Rectal smooth muscle tissue (tissue), 1 donor: Measurements from ENCODE around the gene GABRA4.

Experiments used
- H3K27ac ChIP-seq: one replicate; pipeline ENCODE4 v1.7.0; 2013; ENCODE audit warnings: low read depth, low read length, inconsistent platforms
- H3K27me3 ChIP-seq: one replicate; pipeline ENCODE4 v1.7.0; 2013; ENCODE audit warnings: low read length; ENCODE audit not compliant: control insufficient read depth, insufficient read depth
- H3K36me3 ChIP-seq: one replicate; pipeline ENCODE4 v1.7.0; 2013; ENCODE audit warnings: low read length; ENCODE audit not compliant: control insufficient read depth, insufficient read depth
- H3K4me1 ChIP-seq: one replicate; pipeline ENCODE4 v1.7.0; 2013; ENCODE audit warnings: low read length; ENCODE audit not compliant: control insufficient read depth, insufficient read depth
- H3K4me3 ChIP-seq: one replicate; pipeline ENCODE4 v1.7.0; 2013; ENCODE audit warnings: low read length
- H3K9ac ChIP-seq: one replicate; pipeline ENCODE4 v1.7.0; 2013; ENCODE audit warnings: low read length

The GABRA4 gene

GRCh38 chr4:46974891-46975543 lies 18.4 kb downstream of the GABRA4 start:
- H3K27me3 ChIP-seq = no peaks in the 10 kb centered on the region
- no peaks in the 10 kb centered on the region for H3K4me1 ChIP-seq
- H3K9ac ChIP-seq = no peak overlapping the region
- no peaks in the 10 kb centered on the region for H3K36me3 ChIP-seq
- H3K4me3 ChIP-seq = no peak overlapping the region
- H3K27ac ChIP-seq = no peak overlapping the region

GRCh38 chr4:46968847-46969246 lies 24.5 kb downstream of the GABRA4 start:
- Histone ChIP-seq H3K27me3 (no peaks in the 10 kb centered on the region), H3K27ac (no peak overlapping the region), H3K36me3 (no peaks in the 10 kb centered on the region), H3K4me3 (no peak overlapping the region), H3K4me1 (no peaks in the 10 kb centered on the region), H3K9ac (no peak overlapping the region)

- Histone ChIP-seq H3K4me3 (no peak overlapping the region), H3K27me3 (no peaks in the 10 kb centered on the region), H3K4me1 (no peaks in the 10 kb centered on the region), H3K9ac (no peak overlapping the region), H3K36me3 (no peaks in the 10 kb centered on the region), H3K27ac (no peak overlapping the region)
Measured at GRCh38 chr4:46967631-46968030, 25.8 kb downstream of the GABRA4 start.

- no peaks in the 10 kb centered on the region for H3K27me3 ChIP-seq
- no peak overlapping the region for H3K4me3 ChIP-seq
- H3K36me3 ChIP-seq = no peaks in the 10 kb centered on the region
- H3K4me1 ChIP-seq = no peaks in the 10 kb centered on the region
- no peak overlapping the region for H3K27ac ChIP-seq
- no peak overlapping the region for H3K9ac ChIP-seq
Measured at GRCh38 chr4:46958742-46959488, 34.5 kb downstream of the GABRA4 start.

GRCh38 chr4:46956451-46956850 lies 36.9 kb downstream of the GABRA4 start:
- no peaks in the 10 kb centered on the region for H3K4me1 ChIP-seq
- no peaks in the 10 kb centered on the region for H3K27me3 ChIP-seq
- no peak overlapping the region for H3K9ac ChIP-seq
- no peak overlapping the region for H3K27ac ChIP-seq
- H3K4me3 ChIP-seq = no peak overlapping the region
- no peaks in the 10 kb centered on the region for H3K36me3 ChIP-seq

- H3K36me3 ChIP-seq = no peaks in the 10 kb centered on the region
- no peak overlapping the region for H3K4me3 ChIP-seq
- no peaks in the 10 kb centered on the region for H3K27me3 ChIP-seq
- H3K27ac ChIP-seq = no peak overlapping the region
- H3K4me1 ChIP-seq = no peaks in the 10 kb centered on the region
- no peak overlapping the region for H3K9ac ChIP-seq
Measured at GRCh38 chr4:46955601-46956000, 37.8 kb downstream of the GABRA4 start.

- no peaks in the 10 kb centered on the region for H3K4me1 ChIP-seq
- H3K27ac ChIP-seq = no peak overlapping the region
- H3K9ac ChIP-seq = no peak overlapping the region
- no peaks in the 10 kb centered on the region for H3K36me3 ChIP-seq
- H3K4me3 ChIP-seq = no peak overlapping the region
- H3K27me3 ChIP-seq = no peaks in the 10 kb centered on the region
Measured at GRCh38 chr4:46954643-46955042, 38.7 kb downstream of the GABRA4 start.

- Histone ChIP-seq H3K4me3 (no peak overlapping the region), H3K27me3 (no peaks in the 10 kb centered on the region), H3K9ac (no peak overlapping the region), H3K27ac (no peak overlapping the region), H3K36me3 (no peaks in the 10 kb centered on the region), H3K4me1 (no peaks in the 10 kb centered on the region)
Measured at GRCh38 chr4:46953564-46953963, 39.8 kb downstream of the GABRA4 start.

- no peaks in the 10 kb centered on the region for H3K36me3 ChIP-seq
- H3K27ac ChIP-seq = no peak overlapping the region
- no peaks in the 10 kb centered on the region for H3K4me1 ChIP-seq
- no peak overlapping the region for H3K4me3 ChIP-seq
- H3K9ac ChIP-seq = no peak overlapping the region
- H3K27me3 ChIP-seq = no peaks in the 10 kb centered on the region
Measured at GRCh38 chr4:46952451-46952850, 40.9 kb downstream of the GABRA4 start.

GRCh38 chr4:46950826-46951225 lies 42.6 kb downstream of the GABRA4 start:
- no peak overlapping the region for H3K9ac ChIP-seq
- H3K4me1 ChIP-seq = no peaks in the 10 kb centered on the region
- H3K27ac ChIP-seq = no peak overlapping the region
- H3K27me3 ChIP-seq = no peaks in the 10 kb centered on the region
- H3K4me3 ChIP-seq = no peak overlapping the region
- no peaks in the 10 kb centered on the region for H3K36me3 ChIP-seq

GRCh38 chr4:46949822-46950221 lies 43.6 kb downstream of the GABRA4 start:
- no peaks in the 10 kb centered on the region for H3K4me1 ChIP-seq
- no peak overlapping the region for H3K9ac ChIP-seq
- no peak overlapping the region for H3K27ac ChIP-seq
- H3K4me3 ChIP-seq = no peak overlapping the region
- H3K36me3 ChIP-seq = no peaks in the 10 kb centered on the region
- H3K27me3 ChIP-seq = no peaks in the 10 kb centered on the region

GRCh38 chr4:46947541-46947940 lies 45.8 kb downstream of the GABRA4 start:
- H3K4me1 ChIP-seq = no peaks in the 10 kb centered on the region
- H3K27ac ChIP-seq = no peak overlapping the region
- no peaks in the 10 kb centered on the region for H3K27me3 ChIP-seq
- H3K9ac ChIP-seq = no peak overlapping the region
- no peak overlapping the region for H3K4me3 ChIP-seq
- H3K36me3 ChIP-seq = no peaks in the 10 kb centered on the region
